IPS-20b (cell line): ENCODE data around the gene DGKZ.

Source experiments
- H3K27ac ChIP-seq: one replicate; pipeline ENCODE4 v1.5.1; 2013; ENCODE audit warnings: low read length
- H3K27me3 ChIP-seq: 2 replicates; pipeline ENCODE4 v1.6.1; 2013; ENCODE audit warnings: mild to moderate bottlenecking, low read length, inconsistent platforms; ENCODE audit not compliant: insufficient read depth
- H3K36me3 ChIP-seq: 2 replicates; pipeline ENCODE4 v1.6.1; 2013; ENCODE audit warnings: low read depth, mild to moderate bottlenecking, inconsistent platforms, low read length, moderate library complexity; ENCODE audit not compliant: insufficient read depth
- H3K4me1 ChIP-seq: 2 replicates; pipeline ENCODE4 v1.6.1; 2013; ENCODE audit warnings: mild to moderate bottlenecking, control low read depth, inconsistent platforms, low read length, moderate library complexity; ENCODE audit not compliant: insufficient read depth
- H3K4me3 ChIP-seq: 2 replicates; pipeline ENCODE4 v1.5.1; 2013; ENCODE audit warnings: mild to moderate bottlenecking, low read length, inconsistent platforms
- H3K9ac ChIP-seq: 2 replicates; pipeline ENCODE4 v1.6.1; 2013; ENCODE audit warnings: low read depth, mild to moderate bottlenecking, inconsistent platforms, low read length, moderate library complexity
- H3K9me3 ChIP-seq: 2 replicates; pipeline ENCODE4 v1.6.1; 2013; ENCODE audit warnings: mild to moderate bottlenecking, low read depth, low read length, inconsistent platforms; ENCODE audit not compliant: insufficient read depth

Gene DGKZ

GRCh38 chr11:46338988-46339666 is 8.1 kb upstream of the DGKZ start:
- peak overlapping the region; percentile 77; the same call in 1 of the 2 replicates for H3K9ac ChIP-seq
- no peaks in the 10 kb centered on the region for H3K36me3 ChIP-seq
- H3K9me3 ChIP-seq: no peaks in the 10 kb centered on the region
- H3K27me3 ChIP-seq: peaks cover 9% of the 10 kb centered on the region
- peak overlapping the region; percentile 92 for H3K27ac ChIP-seq
- peaks cover 67% of the 10 kb centered on the region for H3K4me1 ChIP-seq
- peak overlapping the region; percentile 59; the same call in 1 of the 2 replicates for H3K4me3 ChIP-seq

DNA sequence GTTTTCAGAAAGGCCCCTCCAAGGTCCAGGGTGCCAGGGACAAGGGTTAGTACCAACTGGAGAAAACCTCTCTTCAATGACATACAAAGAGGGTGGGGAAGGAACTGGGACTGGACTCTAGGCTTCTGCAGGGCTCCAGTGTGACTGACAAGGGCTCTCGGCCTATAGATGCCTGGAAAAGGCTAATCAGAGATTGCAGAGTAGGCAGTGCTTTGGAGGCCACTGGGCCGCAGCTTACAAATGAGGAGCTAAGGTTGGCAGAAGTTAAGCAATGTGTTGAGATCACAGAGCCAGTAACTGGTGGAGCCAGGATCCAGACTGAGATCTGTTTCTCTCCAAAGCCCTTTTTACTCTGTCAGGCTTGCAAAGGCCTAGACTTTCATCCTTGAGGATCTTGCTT is 7.4 kb upstream of the DGKZ start:
- peaks cover 69% of the 10 kb centered on the region for H3K4me1 ChIP-seq
- peak overlapping the region; percentile 92 for H3K27ac ChIP-seq
- peaks cover 2% of the 10 kb centered on the region for H3K27me3 ChIP-seq
- no peaks in the 10 kb centered on the region for H3K9me3 ChIP-seq
- H3K36me3 ChIP-seq: no peaks in the 10 kb centered on the region
- peak overlapping the region; percentile 36; the same call in 1 of the 2 replicates for H3K4me3 ChIP-seq
- peak overlapping the region; percentile 56; the same call in 1 of the 2 replicates for H3K9ac ChIP-seq

DNA sequence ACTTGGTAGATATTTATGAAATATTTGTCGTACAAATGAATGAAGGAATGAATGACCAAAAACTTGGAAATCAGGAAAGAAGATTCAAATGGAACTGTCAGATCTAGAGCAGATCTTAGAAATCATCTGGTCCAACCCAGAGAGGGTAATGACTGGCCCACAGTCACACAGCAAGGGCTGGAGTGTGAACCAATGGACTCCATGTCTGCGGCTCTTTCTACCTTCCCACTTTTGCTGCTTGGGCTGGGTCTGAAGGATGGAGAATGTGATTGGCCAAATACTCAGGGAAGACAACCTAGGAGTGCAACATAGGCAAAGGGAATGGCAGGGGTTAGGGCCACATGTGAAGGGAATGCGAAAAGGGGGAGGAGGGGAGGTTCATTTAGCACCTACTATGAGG is 5.8 kb upstream of the DGKZ start:
- Histone ChIP-seq H3K9me3 (no peaks in the 10 kb centered on the region), H3K27ac (no peak overlapping the region), H3K4me1 (peaks cover 69% of the 10 kb centered on the region), H3K27me3 (peaks cover 11% of the 10 kb centered on the region; the same call in 1 of the 2 replicates), H3K36me3 (no peaks in the 10 kb centered on the region), H3K9ac (no peak overlapping the region), H3K4me3 (no peak overlapping the region)

- Histone ChIP-seq H3K27ac (no peak overlapping the region), H3K4me3 (no peak overlapping the region), H3K27me3 (peaks cover 17% of the 10 kb centered on the region), H3K9ac (peak overlapping the region; percentile 33; the same call in 1 of the 2 replicates), H3K36me3 (no peaks in the 10 kb centered on the region), H3K9me3 (no peaks in the 10 kb centered on the region), H3K4me1 (peaks cover 68% of the 10 kb centered on the region)
These were observed 5.0 kb upstream of the DGKZ start for GRCh38 chr11:46342239-46342638.

DNA sequence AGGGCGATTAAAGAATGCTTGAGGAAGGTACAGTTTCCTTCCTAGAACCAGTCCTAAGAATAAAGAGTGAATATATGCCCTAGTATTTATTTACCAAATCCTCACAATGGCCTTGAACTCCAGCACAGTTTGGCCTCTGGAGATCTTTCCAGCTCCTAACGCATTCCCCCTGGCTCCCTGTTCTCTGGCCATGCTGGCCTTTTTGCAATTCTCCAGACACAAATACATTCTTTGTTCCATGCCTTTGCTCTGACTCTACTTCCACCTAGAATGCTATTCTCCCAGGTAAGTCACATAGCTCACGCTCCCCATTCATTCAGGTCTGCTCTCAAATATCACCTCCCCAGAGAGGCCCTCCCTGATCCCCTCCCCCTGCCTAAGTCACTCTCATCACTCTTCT is 3.7 kb upstream of the DGKZ start:
- peaks cover 62% of the 10 kb centered on the region for H3K4me1 ChIP-seq
- no peak overlapping the region for H3K27ac ChIP-seq
- peaks cover 17% of the 10 kb centered on the region for H3K27me3 ChIP-seq
- H3K36me3 ChIP-seq: no peaks in the 10 kb centered on the region
- no peak overlapping the region for H3K4me3 ChIP-seq
- no peak overlapping the region for H3K9ac ChIP-seq
- no peaks in the 10 kb centered on the region for H3K9me3 ChIP-seq

- H3K9me3 ChIP-seq: no peaks in the 10 kb centered on the region
- H3K9ac ChIP-seq: peak overlapping the region; percentile 13; the same call in 1 of the 2 replicates
- no peak overlapping the region for H3K4me3 ChIP-seq
- no peak overlapping the region for H3K27ac ChIP-seq
- no peaks in the 10 kb centered on the region for H3K36me3 ChIP-seq
- peaks cover 17% of the 10 kb centered on the region for H3K27me3 ChIP-seq
- peaks cover 63% of the 10 kb centered on the region for H3K4me1 ChIP-seq
These were observed 2.1 kb upstream of the DGKZ start for GRCh38 chr11:46345131-46345597.

GRCh38 chr11:46345881-46346484 is 1.3 kb upstream of the DGKZ start:
- peaks cover 17% of the 10 kb centered on the region for H3K27me3 ChIP-seq
- no peaks in the 10 kb centered on the region for H3K9me3 ChIP-seq
- no peaks in the 10 kb centered on the region for H3K36me3 ChIP-seq
- H3K4me3 ChIP-seq: no peak overlapping the region
- H3K4me1 ChIP-seq: peaks cover 58% of the 10 kb centered on the region
- 0 out of 2 replicates have a peak overlapping the region, but pooled peaks have one; percentile 10 for H3K9ac ChIP-seq
- no peak overlapping the region for H3K27ac ChIP-seq

DNA sequence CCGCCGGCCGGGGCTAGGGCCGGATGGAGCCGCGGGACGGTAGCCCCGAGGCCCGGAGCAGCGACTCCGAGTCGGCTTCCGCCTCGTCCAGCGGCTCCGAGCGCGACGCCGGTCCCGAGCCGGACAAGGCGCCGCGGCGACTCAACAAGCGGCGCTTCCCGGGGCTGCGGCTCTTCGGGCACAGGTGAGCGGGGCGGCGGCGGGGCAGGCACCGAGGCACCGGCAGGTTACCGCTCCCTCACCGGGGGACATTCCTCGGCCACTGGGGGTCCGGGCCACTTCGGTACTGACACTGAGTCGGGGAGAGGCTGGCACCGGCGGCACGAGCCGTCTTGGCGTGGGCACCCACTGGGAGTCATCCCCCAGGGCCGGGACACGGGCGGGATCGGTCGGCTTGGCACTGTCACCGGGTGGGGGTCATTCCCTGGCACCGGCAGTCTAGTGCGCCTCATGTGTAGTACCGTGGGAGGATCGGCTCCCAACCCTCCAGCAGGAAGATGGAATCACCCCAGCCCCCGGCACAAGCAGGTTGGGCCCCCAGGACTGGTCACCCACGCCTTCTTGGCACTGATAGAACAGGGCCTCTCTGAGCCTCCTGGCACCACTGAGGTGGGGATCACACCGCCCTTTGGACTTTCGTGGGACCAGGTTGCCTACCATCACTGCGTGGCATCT is 511 bp downstream of the DGKZ start:
- Histone ChIP-seq H3K4me1 (peaks cover 47% of the 10 kb centered on the region), H3K27ac (peak overlapping the region; percentile 32), H3K27me3 (peaks cover 17% of the 10 kb centered on the region), H3K9ac (peak overlapping the region; percentile 77), H3K4me3 (peak overlapping the region; percentile 84), H3K36me3 (no peaks in the 10 kb centered on the region), H3K9me3 (no peaks in the 10 kb centered on the region)

- H3K27me3 ChIP-seq: peaks cover 17% of the 10 kb centered on the region
- 0 out of 2 replicates have a peak, but pooled peaks cover 5% of the 10 kb centered on the region for H3K36me3 ChIP-seq
- H3K27ac ChIP-seq: peak overlapping the region; percentile 32
- H3K9me3 ChIP-seq: no peaks in the 10 kb centered on the region
- H3K4me3 ChIP-seq: peak overlapping the region; percentile 84
- H3K9ac ChIP-seq: peak overlapping the region; percentile 77
- H3K4me1 ChIP-seq: peaks cover 40% of the 10 kb centered on the region
These were observed 1.5 kb downstream of the DGKZ start for GRCh38 chr11:46348566-46349401.

GRCh38 chr11:46350695-46351094 is 3.4 kb downstream of the DGKZ start:
- H3K4me1 ChIP-seq: peaks cover 32% of the 10 kb centered on the region
- no peaks in the 10 kb centered on the region for H3K9me3 ChIP-seq
- peaks cover 11% of the 10 kb centered on the region; the same call in 1 of the 2 replicates for H3K36me3 ChIP-seq
- H3K27ac ChIP-seq: no peak overlapping the region
- peaks cover 13% of the 10 kb centered on the region for H3K27me3 ChIP-seq
- H3K4me3 ChIP-seq: no peak overlapping the region
- no peak overlapping the region; the same call in 1 of the 2 replicates for H3K9ac ChIP-seq

DNA sequence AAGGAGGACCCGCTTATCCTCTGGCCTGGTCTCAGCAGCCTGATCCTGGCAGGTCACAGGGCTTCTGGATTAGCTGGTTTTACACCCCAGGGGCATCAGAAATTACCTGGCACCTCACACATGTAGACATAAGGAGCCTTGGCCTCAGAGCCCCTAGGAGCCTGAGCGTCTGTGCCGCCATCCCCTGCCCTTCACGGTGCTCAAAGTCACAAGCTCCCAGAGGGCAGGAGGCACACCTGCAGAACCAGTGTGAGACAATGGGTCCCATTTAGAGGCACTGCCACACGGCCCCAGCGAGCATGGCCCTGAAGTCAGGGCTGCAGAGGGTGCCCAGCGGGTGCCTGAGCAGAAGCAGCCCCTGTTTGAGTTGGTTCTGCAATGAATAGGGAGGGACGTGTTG is 3.9 kb downstream of the DGKZ start:
- no peaks in the 10 kb centered on the region for H3K9me3 ChIP-seq
- H3K27me3 ChIP-seq: peaks cover 9% of the 10 kb centered on the region
- H3K9ac ChIP-seq: no peak overlapping the region
- no peak overlapping the region for H3K4me3 ChIP-seq
- H3K27ac ChIP-seq: no peak overlapping the region
- H3K4me1 ChIP-seq: peaks cover 32% of the 10 kb centered on the region
- H3K36me3 ChIP-seq: peaks cover 12% of the 10 kb centered on the region; the same call in 1 of the 2 replicates
